Stimulated activated naive CD4-positive, alpha-beta T cell (primary cell): ENCODE measurements around the gene BHLHA15.

ENCODE experiments used
- DNase-seq, 6 experiments: peaks; one replicate each; lab custom pipeline; 2025; lab: John Stamatoyannopoulos, UW

Gene BHLHA15

DNA sequence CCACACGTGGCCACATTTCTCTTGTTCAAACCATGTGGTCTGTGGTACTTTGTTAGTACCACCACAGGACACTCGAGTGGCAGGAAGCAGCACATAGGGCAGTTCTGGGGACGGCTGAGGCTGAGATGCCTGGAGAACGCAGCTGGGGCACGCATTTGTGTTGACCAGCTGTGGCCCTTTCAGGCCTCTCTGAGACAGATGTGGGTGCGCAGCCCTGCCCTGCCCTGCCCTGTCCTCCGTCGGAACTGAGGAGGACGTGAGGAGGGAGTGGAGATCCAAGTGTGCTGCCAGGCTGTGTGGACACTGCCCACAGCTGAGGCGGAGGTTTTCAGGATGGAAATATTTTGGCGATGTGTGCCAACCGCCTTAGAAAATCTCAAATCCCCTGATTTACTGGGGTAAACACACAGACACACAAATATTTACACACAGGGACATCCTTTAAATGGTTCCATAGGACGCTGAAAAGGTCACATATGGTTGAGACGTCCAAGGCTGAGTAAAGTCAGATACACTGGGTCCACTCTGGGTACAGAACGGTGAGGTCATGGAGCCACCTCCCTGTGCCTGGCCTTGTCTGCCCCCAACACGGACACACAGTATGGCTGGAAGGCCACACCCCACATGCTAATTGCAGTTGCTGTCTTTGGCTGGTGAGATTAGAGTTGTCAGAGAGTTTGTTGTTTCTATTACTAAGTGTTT, 14.8 kb downstream of the BHLHA15 start:
- no peak for DNase-seq

DNA sequence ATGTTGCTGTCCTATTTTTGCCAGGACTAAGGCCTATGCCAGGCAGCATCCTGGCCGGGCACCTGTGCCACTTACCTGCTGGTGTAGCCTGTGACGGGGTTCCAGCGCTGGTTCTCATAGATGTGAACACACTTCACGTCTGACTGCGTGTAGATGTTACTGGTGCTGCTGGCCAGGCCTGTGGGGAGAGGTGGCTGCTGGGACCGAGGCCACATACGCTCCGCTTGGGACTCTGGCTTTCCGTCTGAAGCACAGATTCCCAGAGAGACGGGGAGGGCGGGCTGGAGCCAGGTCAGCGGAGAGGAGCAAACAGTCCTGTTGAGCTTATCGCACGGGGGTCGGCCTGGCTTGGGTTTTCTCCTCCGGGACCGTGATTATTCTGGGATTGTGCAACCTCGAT, 16.7 kb downstream of the BHLHA15 start:
- DNase-seq = no peak

DNA sequence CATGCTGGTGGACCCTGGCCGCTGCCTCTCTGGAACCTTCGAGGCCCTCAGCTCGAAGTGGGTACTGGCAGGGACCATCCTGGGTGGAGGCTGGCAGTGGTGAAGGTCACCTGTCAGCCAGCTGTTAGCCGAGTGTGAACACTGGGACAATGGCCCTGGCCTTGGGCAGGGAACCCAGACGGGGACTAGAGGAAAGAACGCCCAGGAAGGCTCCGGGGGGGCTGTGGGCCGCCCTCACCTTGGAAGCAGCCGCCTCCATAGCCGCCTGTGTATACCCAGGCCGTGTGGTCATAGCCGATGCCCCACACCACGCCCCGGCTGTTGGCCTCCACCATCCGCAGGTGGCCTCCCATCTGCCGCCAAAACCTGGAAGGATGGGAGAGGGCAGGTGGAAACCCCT, 17.6 kb downstream of the BHLHA15 start:
- DNase-seq = no peak

DNA sequence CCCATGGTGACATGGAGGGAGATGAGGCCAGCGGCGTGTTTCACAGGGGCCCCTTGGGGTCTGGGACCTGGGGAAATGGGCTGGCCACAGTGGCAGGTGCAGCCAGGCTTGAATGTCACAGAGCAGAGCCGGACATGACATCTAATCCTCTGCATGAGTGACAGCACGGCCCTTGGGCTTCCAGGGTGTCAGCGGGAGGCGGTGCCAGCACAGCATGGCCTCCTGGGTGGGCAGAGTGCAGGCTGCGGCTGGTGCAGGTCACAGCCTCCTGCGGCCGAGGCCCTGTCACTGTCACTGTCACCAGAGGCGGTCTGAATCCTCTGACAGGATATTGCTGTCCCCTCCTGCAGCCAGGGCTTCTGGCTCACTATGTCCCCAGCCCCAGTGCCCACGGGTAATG, 18.2 kb downstream of the BHLHA15 start:
- no peak for DNase-seq

DNA sequence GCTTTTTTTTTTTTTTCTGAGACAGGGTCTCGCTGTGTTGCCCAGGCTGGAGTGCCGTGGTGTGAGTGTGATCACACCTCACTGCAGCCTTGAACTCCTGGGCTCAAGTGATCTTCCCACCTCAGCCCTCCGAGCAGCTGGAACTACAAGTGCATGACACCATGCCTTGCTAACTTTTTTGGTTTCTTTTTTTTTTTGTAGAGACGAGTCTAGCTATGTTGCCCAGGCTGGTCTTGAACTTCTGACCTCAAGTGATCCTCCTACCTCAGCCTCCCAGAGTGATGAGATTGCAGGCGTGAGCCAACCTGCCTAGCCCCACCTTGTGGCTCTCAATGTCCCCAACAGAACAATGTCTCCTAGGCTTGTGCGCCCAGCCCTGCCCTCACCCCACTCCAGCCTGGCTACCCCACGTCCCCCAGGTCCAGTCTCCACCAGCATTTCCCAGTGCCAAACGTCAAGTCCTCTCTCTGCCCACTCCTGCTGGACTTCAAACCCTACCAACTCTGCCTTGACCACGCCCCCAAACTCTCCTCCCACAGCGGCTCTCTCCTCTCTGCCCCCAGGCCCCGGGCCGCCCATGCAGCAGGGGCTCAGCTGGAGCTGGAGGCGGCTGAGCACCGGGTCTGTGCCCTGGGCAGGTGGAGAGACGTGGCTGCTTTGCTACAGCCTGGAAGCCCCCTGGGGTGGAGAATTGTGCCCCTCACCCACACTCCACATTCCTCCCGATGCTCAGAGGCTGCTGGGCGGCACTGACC, 18.9 kb downstream of the BHLHA15 start:
- DNase-seq = no peak

DNA sequence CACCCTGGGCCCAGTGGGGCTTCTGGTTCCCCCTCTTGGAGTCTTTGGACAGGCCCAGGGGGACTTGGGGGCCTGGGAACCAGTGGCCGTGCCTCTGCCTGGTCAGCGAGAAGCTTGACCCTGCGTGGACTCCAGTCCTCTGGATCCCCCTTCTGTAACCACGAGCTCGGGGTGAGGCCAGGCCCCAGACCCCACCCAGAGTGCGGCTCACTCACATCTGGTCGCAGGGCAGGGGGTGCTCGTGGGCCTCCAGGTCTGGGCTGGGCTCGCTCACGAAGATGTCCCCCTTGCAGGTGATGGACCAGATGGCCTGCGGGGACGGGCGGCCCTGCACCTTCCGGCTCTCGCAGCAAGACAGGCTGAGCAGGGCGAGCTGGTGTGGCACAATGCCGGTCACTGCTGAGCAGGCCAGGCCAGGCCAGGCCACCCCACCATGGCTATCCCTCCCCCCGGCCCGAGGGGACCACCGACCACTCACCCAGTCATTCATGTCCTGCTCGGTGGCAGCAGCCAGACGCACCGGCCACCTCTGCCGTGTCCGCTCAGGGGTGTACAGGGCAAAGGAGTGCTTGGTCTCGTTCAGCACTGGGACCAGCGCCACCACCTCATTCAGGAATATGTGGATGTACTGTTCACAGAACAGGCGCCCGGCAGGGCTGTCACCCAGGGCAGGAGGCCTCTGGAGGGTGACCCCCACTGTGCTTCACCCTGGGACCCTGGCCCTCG, 19.7 kb downstream of the BHLHA15 start:
- DNase-seq = no peak

DNA sequence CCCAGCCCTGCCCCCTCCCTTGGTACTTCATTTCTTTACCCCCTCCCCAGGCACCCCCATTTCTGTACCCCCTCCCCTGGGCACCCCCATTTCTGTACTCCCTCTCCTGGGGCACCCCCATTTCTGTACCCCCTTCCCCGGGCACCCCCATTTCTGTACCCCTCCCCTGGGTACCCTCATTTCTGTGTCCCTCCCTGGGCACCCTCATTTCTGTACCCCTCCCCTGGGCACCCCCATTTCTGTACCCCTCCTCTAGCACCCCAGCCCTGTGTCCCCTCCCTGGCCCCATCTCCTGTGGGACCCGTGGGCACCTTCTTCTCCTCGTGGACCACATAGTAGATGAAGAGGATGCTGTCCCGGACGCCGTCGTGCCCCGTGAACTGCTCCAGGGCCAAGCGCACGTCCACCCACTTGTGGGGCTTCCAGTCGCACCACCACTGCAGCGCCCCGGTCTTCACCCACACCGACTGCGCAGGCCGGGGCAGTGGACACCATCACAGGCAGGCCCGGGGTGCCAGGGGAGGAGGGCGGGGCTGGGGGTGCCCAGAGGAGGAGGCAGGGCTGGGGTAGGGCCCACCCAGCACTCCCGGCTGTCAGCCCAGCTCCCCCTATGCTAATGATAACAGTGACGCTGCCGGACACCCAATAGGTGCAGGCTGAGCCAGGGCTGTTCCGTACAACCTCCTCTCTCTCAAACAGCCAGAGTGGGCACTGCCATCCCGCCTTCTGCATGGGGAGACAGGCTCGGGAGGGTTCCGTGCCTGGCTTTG, 20.4 kb downstream of the BHLHA15 start:
- no peak for DNase-seq

DNA sequence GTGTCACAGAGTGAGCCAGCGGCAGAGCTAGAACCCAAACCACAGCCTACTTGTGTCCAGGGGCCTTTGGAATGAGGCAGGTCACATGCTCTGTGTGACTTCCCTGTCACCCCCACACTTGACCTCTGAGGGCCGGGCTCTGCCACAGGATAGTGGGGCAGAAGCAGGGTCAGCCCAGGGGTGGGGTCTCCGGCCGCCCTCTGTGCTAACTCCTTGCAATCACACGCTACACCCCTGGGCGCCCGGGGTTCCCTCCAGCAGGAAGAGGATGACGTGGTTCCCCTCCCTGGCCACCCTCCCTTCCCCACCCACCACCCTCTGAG, 21.0 kb downstream of the BHLHA15 start:
- no peak for DNase-seq

DNA sequence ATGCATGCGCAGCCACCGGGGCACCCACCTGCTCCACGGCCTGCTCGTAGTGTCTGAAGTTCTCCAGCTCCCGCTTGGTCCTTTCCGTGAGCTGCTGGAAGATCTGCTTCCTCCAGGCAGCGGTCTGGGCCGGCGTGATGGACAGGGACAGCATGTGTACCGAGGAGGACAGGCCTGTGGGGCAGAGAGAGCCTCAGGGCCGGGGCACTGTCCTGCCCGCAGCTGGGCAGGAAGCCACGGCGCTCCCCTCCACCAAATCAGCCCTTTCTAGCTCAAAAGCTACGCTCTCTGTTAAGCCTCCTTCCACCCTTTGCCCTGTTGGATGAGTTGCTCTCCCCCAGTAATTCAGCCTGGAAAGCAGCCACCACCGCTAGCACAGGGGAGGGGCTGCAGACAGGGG, 21.6 kb downstream of the BHLHA15 start:
- no peak for DNase-seq

DNA sequence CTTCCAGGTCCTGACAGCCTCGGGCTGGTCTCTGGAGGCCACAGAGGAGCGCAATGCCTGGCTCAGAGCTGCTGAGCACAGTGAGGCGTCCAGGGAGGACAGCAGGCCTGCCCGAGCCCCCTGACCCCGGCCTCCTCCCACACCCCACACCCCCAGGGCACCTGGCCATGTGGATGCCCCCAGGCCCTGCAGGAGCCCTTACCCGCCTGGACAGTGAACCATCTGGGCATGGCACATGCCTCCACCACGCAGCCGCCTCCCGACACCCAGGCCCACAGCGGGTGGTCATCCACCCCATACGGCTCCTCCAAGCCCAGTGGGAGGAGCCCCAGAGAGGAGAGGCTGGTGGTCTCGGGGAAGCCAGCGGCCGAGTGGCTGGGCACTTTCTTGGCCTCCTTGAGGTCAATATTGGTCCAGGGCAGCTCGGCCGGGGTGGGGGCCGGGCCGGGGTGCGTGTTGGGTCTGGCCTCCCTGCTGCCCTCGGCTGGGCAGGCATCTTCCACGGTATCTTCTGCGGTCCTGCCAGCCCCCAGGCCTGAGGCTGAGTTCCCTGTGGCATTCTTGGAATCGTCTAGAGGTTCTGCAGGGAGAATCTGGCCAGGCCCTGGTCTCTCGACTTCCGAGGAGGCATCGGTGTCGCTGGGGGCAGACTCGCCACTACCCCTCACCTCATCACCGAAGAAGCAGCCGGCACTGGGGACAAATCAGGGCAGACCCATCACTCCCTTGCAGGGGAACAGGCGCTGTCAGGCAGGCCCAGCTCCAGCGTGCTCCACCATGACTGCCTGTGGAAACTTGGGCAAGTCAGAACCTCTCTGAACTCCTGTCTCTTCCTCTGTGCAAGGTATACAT, 22.2 kb downstream of the BHLHA15 start:
- no peak for DNase-seq

DNA sequence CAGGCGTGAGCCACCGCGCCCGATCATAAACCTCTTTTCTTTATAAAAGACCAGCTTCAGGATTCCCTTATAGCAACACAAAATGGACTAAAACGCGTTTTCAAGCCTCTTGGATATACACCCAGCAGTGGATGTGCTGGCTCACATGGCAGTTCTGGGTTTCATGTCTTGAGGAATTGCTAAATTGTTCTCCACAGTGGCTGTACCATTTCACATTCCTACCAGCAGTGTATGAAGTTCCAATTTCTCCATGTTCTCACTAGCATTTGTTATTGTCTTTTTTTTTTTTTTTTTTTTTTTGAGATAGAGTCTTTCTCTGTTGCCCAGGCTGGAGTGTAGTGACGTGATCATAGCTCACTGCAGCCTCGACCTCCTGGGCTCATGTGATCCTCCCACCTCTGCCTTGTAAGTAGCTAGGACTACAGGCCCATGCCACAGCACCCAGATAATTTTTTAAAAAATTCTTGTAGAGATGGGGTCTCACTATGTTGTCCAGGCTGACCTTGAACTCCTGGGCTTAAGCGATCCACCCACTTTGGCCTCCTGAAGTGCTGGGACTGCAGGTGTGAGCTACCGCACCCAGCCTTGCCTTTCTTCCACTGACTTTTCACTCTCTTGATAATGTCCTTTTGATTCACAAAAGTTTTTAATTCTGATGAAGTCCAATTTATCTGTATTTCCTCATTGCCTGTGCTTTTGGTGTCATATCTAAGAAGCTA, 23.3 kb downstream of the BHLHA15 start:
- DNase-seq = no peak

DNA sequence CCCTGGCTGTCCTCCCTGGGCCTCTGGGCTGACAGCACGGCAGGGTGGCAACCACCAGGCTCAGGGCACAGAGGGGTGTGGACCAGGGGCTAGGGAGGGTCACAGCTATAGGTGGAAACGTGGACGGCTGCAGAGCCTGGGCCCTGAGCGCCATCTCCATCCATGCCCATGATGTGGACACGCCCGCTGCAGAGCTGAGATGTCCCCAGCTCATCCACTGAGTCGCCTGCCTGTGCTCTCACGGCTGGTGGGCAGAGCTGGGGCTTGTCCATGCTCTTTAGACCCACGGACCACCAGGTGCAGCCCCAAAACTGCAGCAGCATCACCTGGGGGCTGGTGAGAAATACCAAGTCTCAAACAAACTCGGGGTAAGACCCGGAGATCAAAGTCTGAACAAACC, 24.7 kb downstream of the BHLHA15 start:
- no peak for DNase-seq

DNA sequence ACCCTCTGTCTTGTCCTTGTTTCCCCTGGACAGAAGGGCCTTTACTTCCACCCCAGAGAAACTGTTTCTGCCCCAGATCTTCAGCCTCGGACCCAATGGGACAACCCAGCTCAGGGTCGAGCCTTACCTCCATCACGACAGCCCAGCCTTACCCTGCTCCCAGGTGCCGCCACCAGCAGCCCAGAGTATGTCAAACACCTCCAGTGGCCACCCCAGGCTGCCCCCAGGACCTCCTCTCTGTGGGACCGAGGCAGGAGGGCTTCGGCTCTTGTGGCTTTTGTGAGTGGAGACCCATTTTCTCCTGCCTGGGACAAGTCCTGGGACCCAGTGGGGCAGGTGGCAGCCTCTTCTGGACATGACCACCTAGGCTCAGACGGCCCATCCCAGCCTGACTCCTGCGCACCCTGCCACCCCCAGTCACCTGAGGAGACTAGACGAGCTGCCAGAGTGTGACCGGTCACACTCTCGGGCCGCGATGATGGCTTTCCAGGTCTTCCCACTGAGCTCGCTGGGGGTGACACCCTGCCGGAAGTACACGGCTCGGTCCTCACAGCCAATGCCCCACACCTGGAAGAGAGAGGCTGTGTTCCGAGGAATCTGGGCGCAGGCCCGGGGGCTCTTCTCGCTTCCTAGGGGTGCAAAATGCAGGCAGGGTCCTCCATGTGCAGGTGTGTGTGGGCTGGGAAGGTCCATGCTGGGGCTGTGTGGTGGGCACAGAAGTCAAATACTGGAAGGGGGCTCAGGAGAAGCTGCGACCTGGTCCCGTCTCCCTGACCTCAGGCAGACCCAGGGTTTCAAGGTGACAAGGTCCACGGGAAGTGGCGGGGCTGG, 25.3 kb downstream of the BHLHA15 start:
- no peak for DNase-seq

DNA sequence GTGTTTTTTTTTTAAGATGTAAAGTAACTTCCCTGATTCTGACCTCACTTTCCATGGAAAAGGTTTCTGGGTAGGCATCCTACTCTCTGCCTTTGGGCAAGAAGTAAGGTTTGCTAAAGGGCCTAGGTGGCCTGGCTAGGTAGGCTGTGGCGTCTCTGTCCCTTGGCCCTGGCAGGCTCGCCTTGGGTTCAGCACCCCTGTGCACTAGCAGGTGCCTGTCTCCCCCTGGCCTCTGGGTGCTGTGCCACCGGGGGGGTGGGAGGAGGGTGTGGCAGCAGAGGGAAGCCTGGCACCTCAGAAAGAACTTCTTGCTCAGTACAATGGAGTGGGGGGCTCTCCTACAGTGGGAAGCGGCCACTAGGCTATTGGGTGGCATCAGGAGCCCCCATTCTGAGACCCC, 26.8 kb downstream of the BHLHA15 start:
- DNase-seq = no peak

DNA sequence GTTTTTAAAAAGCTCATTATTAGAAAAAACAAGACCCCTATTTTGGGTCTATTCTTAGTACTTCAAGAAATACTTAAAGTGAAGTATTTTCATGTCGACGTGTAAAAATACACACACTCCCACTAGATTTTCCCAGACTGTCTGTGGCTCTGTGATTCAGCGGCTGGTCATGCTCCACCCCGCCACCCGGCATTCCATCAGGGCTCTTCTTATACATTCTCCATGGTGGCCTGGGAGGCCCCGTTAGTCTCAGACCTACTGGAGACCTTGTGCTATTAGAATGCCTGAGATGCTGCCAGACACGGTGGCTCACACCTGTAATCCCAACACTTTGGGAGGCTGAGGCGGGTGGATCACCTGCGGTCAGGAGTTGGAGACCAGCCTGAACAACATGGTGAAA, 27.7 kb downstream of the BHLHA15 start:
- no peak for DNase-seq

DNA sequence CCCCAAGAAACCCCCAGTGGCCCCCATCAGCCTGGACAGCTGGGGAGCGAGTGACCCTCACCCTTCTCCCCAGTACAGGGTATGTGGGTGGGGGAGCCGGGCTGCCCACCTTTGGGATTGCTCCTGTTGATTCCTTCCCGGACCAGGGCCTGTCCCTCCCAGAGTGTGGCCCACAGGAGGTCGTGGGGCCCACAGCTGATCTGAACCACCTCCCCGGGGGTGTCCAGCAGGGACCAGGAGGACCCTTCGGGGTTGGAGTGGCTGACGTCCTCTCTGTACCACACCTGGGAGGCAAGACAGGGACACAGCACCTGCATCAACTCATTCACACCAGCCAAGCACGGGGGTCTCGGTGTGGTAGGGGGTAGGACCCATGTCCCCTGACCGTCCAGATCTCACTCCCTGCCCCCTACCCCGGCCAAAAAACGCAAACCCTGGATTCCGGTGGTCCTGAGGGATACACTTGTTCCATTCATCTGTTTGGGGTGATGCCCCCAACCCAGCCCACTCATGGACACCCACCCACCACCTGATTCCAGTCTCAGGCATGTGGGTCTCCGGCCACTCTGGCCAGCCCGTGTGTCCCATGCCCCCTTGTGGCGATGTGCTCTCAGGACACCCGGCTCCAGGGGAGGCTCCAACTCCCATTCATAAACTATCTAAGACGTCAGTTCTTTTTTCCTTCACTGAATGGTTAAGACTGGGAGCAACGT, 29.9 kb downstream of the BHLHA15 start:
- DNase-seq = peak in 3 of 6 experiments; percentile 6 to 10 (median 8)

DNA sequence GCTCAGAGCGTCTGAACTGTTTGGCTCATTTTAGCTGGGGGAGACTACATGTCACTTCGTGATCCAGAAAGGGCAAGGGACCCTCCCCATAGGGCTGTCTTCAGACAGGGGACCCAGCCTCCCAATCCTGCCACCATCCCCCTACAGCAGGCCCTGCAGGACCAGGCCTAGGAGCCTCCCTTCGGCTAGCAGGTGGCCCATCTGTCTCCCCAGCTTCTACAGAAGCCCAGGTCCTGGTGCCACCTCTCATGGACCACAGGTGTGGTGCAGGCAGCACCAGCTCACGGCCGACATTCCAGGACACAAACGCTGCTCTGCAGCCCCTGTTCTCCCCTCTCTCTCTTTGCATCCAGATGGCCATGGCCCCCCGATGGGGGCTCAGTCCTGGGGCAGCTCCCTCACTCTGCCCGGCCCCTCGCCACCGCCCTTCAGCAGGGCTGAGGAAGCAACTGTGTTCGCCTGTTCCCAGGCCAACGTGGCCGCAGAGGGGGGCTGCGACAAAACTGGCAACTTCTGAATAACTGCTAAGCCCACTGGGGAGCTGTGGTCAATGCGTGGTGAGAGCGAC, 30.5 kb downstream of the BHLHA15 start:
- DNase-seq = no peak

DNA sequence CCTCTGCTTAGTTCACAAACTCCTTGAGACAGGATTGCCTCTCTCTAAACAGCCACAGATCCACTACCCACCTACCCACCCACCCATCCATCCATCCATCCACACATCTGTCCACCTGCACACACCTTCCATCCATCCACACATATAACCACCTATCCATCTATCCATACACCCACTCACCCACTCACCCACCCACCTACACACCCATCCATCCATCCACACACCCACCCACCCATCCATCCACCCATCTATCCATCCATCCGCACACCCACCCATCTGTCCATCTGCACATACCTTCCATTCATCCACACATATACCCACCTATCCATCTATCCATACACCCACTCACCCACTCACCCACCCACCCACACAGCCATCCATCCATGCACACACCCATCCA, 31.1 kb downstream of the BHLHA15 start:
- DNase-seq = no peak

DNA sequence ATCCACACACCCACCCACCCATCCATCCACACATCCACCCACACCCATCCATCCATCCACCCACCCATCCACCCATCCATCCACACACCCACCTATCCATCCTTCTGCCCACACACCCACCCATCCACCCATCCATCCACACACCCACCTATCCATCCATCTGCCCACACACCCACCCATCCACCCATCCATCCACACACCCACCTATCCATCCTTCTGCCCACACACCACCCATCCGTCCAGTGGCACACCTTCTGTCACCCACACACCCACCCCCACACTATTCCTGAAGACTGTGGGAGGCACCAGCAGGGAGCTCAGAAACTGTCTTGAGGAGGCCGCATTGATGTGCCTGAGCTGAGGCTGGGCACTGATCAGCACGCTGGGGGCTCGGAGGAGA, 31.7 kb downstream of the BHLHA15 start:
- no peak for DNase-seq
